ENCODE measurements around the gene MRPL34. TPM values are rescaled to one million over a fixed set of nuclear protein-coding genes. Genes with fewer than 3 reads are reported as not detected.

Gene MRPL34
- total and polyA plus RNA-seq, 9 of the 15 experiments (the other 6 are each of a cell fraction or from before 2014, with no cell fraction given), result 11.5 to 256 (median 72.5) TPM

- TF ChIP-seq, protein P1, sequence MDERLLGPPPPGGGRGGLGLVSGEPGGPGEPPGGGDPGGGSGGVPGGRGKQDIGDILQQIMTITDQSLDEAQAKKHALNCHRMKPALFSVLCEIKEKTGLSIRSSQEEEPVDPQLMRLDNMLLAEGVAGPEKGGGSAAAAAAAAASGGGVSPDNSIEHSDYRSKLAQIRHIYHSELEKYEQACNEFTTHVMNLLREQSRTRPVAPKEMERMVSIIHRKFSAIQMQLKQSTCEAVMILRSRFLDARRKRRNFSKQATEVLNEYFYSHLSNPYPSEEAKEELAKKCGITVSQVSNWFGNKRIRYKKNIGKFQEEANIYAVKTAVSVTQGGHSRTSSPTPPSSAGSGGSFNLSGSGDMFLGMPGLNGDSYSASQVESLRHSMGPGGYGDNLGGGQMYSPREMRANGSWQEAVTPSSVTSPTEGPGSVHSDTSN (CRISPR knock-in tag; IDR thresholded peaks at IDR 0.05; ENCODE audit: low read depth), result no peak
- TF ChIP-seq, protein P1 (tag; conservative IDR thresholded peaks at IDR 0.05; ENCODE audit: low read depth), result no peak
- TF ChIP-seq RBM34 (IDR thresholded peaks at IDR 0.05; ENCODE audit: borderline replicate concordance, insufficient read depth, low read length) (no peak), JUNB (CRISPR knock-in tag; conservative IDR thresholded peaks at IDR 0.05) (no peak), ELF2 (CRISPR knock-in tag; IDR thresholded peaks at IDR 0.05) (no peak), ARID2 (IDR thresholded peaks at IDR 0.05) (peak; percentile 83; the same call in 1 of the 2 replicates), PHF8 (IDR thresholded peaks at IDR 0.05; ENCODE audit: borderline replicate concordance, low read length) (peak; percentile 22; the same call in 1 of the 2 replicates), SIRT6 (IDR thresholded peaks at IDR 0.05; ENCODE audit: low read depth, low read length) (no peak), TRIM28 (IDR thresholded peaks at IDR 0.05) (no peak), HNRNPLL (IDR thresholded peaks at IDR 0.05; ENCODE audit: low read depth, low read length, poor library complexity, severe bottlenecking) (peak; percentile 16), ZBTB43 (CRISPR knock-in tag; IDR thresholded peaks at IDR 0.05) (no peak), DDX20 (tag; IDR thresholded peaks at IDR 0.05; ENCODE audit: low read depth) (no peak), PTBP1 (IDR thresholded peaks at IDR 0.05; ENCODE audit: low read depth, low read length) (no peak; the same call in 1 of the 2 replicates), KDM4B (IDR thresholded peaks at IDR 0.05; ENCODE audit: borderline replicate concordance in 2 of 2, low read depth in 1 of 2) (no peak), CTCF (IDR thresholded peaks at IDR 0.05 in 2 of 3, conservative IDR thresholded peaks at IDR 0.05 in 1 of 3; ENCODE audit: insufficient read depth in 2 of 3, low read depth in 1 of 3, low read length in 3 of 3) (peak; percentile 88 to 95 (median 94)), TFAP4 (CRISPR knock-in tag; IDR thresholded peaks at IDR 0.05; ENCODE audit: borderline replicate concordance) (peak; percentile 85)
- TF ChIP-seq, protein P2, sequence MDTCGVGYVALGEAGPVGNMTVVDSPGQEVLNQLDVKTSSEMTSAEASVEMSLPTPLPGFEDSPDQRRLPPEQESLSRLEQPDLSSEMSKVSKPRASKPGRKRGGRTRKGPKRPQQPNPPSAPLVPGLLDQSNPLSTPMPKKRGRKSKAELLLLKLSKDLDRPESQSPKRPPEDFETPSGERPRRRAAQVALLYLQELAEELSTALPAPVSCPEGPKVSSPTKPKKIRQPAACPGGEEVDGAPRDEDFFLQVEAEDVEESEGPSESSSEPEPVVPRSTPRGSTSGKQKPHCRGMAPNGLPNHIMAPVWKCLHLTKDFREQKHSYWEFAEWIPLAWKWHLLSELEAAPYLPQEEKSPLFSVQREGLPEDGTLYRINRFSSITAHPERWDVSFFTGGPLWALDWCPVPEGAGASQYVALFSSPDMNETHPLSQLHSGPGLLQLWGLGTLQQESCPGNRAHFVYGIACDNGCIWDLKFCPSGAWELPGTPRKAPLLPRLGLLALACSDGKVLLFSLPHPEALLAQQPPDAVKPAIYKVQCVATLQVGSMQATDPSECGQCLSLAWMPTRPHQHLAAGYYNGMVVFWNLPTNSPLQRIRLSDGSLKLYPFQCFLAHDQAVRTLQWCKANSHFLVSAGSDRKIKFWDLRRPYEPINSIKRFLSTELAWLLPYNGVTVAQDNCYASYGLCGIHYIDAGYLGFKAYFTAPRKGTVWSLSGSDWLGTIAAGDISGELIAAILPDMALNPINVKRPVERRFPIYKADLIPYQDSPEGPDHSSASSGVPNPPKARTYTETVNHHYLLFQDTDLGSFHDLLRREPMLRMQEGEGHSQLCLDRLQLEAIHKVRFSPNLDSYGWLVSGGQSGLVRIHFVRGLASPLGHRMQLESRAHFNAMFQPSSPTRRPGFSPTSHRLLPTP (IDR thresholded peaks at IDR 0.05; ENCODE audit: borderline replicate concordance, extremely low read depth, insufficient read length), result no peak
These were observed 23.1 kb upstream of the MRPL34 start (continued) for GRCh38 chr19:17282488-17283125.

Data from K562 (cell line).